ENCODE measurements around the gene HHIPL1.

The HHIPL1 gene

DNA sequence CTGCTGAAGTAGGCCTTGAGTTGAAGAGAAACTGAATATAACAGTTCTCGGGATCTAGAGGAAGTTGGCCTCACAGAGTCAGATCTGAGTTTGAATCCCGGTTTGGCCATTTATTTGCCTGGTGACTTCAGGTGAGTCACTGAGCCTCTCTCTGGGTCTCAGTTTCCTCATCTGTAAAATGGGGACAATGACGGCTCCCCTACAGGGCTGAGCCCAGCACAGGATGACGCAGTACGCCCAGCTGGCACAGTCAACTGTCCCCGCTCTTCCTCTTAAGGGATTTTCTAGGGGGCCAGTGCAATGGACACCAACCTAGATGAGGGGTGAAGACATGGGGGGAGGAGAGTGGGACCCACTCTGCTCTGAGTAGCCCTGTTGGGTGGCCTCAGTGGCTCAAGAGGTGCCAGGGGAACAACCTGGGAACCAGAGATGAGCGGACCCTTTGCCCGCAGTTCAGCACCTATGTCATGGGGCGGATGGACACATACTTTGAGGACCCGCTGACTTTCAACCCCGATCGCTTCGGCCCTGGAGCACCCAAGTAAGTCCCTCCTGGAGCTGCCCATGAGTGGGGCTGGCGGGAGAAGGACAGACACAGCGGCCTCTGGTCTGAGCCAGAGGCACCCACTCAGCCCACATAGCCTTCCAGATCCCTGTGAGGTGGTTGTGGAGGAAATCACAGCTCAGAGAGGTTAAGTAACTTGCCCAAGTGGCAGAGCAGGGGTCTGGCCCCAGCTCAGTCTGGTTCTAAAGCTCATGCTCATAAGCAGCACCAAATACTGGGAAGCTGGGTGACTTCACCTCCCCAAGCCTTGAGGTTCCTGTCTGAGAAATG lies 80.2 kb downstream of the HHIPL1 start:
- TF ChIP-seq POLR2AphosphoS5 (IDR thresholded peaks at IDR 0.05; ENCODE audit: low read depth, low read length), result no peak
- no peak for TF ChIP-seq PAX5 (IDR thresholded peaks at IDR 0.05; ENCODE audit: insufficient read depth, low read length, severe bottlenecking)
- no peak for DNase-seq (ENCODE audit: insufficient read length, low spot score)
- no peak for FAIRE-seq

GRCh38 chr14:99725774-99726537 lies 81.0 kb downstream of the HHIPL1 start:
- no peak for TF ChIP-seq SPI1 (IDR thresholded peaks at IDR 0.05; ENCODE audit: low read depth, low read length)
- TF ChIP-seq POLR2AphosphoS5 (IDR thresholded peaks at IDR 0.05; ENCODE audit: low read depth, low read length), result no peak
- no peak for TF ChIP-seq POU2F2 (IDR thresholded peaks at IDR 0.05; ENCODE audit: low read depth, low read length)
- TF ChIP-seq PAX5 (IDR thresholded peaks at IDR 0.05; ENCODE audit: insufficient read depth, low read length, severe bottlenecking), result no peak
- TF ChIP-seq TAF1 (IDR thresholded peaks at IDR 0.05; ENCODE audit: low read depth, low read length), result no peak
- TF ChIP-seq POLR2A (IDR thresholded peaks at IDR 0.05; ENCODE audit: low read depth, low read length), result no peak
- no peak for FAIRE-seq
- no peak for DNase-seq (ENCODE audit: insufficient read length, low spot score)

DNA sequence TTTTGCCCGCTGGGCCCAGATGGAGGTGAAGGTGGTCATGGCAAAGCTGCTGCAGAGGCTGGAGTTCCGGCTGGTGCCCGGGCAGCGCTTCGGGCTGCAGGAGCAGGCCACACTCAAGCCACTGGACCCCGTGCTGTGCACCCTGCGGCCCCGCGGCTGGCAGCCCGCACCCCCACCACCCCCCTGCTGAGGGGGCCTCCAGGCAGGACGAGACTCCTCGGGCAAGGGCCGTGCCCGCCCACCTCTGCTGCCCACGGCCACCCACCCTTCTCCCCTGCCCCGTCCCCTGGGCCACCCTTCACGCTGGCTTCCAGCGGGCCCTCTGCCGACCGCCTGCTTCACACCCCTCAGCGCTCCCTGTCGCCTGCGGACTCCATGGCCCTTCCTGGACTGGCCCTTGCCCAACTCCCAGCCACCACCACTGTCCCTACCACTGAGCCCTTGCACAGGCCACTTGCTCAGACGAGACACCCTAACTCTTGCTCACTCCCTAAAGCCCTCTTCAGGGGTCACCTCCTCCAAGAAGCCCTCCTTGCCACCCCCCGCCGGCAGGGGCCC lies 81.7 kb downstream of the HHIPL1 start:
- FAIRE-seq (no peak), DNase-seq (ENCODE audit: insufficient read length, low spot score) (no peak)

GRCh38 chr14:99727096-99727870 lies 82.4 kb downstream of the HHIPL1 start:
- FAIRE-seq (no peak), DNase-seq (ENCODE audit: insufficient read length, low spot score) (no peak)
- no peak for TF ChIP-seq TAF1 (IDR thresholded peaks at IDR 0.05; ENCODE audit: low read depth, low read length)
- TF ChIP-seq SPI1 (IDR thresholded peaks at IDR 0.05; ENCODE audit: low read depth, low read length), result no peak
- TF ChIP-seq PAX5 (IDR thresholded peaks at IDR 0.05; ENCODE audit: insufficient read depth, low read length, severe bottlenecking), result no peak
- TF ChIP-seq POLR2A (IDR thresholded peaks at IDR 0.05; ENCODE audit: low read depth, low read length), result no peak
- TF ChIP-seq POLR2AphosphoS5 (IDR thresholded peaks at IDR 0.05; ENCODE audit: low read depth, low read length), result no peak
- TF ChIP-seq POU2F2 (IDR thresholded peaks at IDR 0.05; ENCODE audit: low read depth, low read length), result no peak

More for the DNA sequence above, 81.7 kb downstream of the HHIPL1 start:
- TF ChIP-seq POLR2A (IDR thresholded peaks at IDR 0.05; ENCODE audit: low read depth, low read length) (no peak), POU2F2 (IDR thresholded peaks at IDR 0.05; ENCODE audit: low read depth, low read length) (no peak), PAX5 (IDR thresholded peaks at IDR 0.05; ENCODE audit: insufficient read depth, low read length, severe bottlenecking) (no peak), POLR2AphosphoS5 (IDR thresholded peaks at IDR 0.05; ENCODE audit: low read depth, low read length) (no peak), TAF1 (IDR thresholded peaks at IDR 0.05; ENCODE audit: low read depth, low read length) (no peak), SPI1 (IDR thresholded peaks at IDR 0.05; ENCODE audit: low read depth, low read length) (no peak)

- no peak for DNase-seq (ENCODE audit: insufficient read length, low spot score)
- no peak for TF ChIP-seq POLR2AphosphoS5 (IDR thresholded peaks at IDR 0.05; ENCODE audit: low read depth, low read length)
- no peak for TF ChIP-seq SPI1 (IDR thresholded peaks at IDR 0.05; ENCODE audit: low read depth, low read length)
- no peak for TF ChIP-seq PAX5 (IDR thresholded peaks at IDR 0.05; ENCODE audit: insufficient read depth, low read length, severe bottlenecking)
- TF ChIP-seq TAF1 (IDR thresholded peaks at IDR 0.05; ENCODE audit: low read depth, low read length), result no peak
- FAIRE-seq, result no peak
These were observed 83.4 kb downstream of the HHIPL1 start for GRCh38 chr14:99728231-99728920.

DNA sequence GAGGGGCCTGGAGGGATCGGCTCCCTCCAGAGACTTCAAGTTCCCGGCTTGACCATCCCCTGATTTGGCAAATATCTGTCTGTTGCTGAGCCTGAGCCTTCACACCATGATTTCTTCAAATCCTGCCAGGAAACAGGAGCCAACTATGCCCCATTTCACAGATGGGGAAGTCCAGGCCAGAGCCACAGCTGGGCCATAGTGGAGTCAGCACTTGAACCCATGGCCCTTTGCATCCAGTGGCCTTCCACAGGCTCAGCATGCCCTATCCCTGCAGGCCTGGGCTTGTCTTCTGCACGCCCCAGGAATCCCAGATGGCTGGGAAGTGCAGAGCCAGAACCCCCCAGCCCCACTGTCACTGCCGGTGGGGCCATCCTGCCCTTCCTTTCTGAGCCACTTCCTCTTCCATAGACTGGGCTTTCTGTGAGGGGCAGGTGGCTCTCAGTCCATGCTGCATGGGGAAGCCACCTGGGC lies 84.1 kb downstream of the HHIPL1 start:
- FAIRE-seq, result no peak
- TF ChIP-seq POU2F2 (IDR thresholded peaks at IDR 0.05; ENCODE audit: low read depth, low read length) (no peak), SPI1 (IDR thresholded peaks at IDR 0.05; ENCODE audit: low read depth, low read length) (peak; percentile 18; the same call in 1 of the 2 replicates)

More for the DNA sequence above, 84.1 kb downstream of the HHIPL1 start:
- DNase-seq (ENCODE audit: insufficient read length, low spot score), result no peak

Measured in GM12891 (cell line).